NT2/D1 (cell line): ENCODE measurements around the gene PTPRN2.

Source experiments
- DNase-seq: peaks from one replicate; pipeline ENCODE4 v3.0.0-alpha.2; 2011; ENCODE audit warnings: low read depth, low spot score
- H3K27me3 ChIP-seq: 2 replicates; pipeline ENCODE4 v1.6.0; 2011; ENCODE audit warnings: mild to moderate bottlenecking; ENCODE audit not compliant: insufficient read length, insufficient read depth
- H3K36me3 ChIP-seq: 2 replicates; pipeline ENCODE4 v1.6.1; 2011; ENCODE audit warnings: mild to moderate bottlenecking, low read length, mixed read lengths; ENCODE audit not compliant: insufficient read depth, insufficient read length
- H3K4me1 ChIP-seq: 2 replicates; pipeline ENCODE4 v1.5.1; 2011; ENCODE audit not compliant: insufficient read depth, insufficient read length
- H3K4me3 ChIP-seq: 2 replicates; pipeline ENCODE4 v1.5.1; 2011; ENCODE audit warnings: low read depth; ENCODE audit not compliant: insufficient read length
- H3K9ac ChIP-seq: 2 replicates; pipeline ENCODE4 v1.6.0; 2011; ENCODE audit warnings: low read depth; ENCODE audit not compliant: insufficient read length
- H3K9me3 ChIP-seq: 2 replicates; pipeline ENCODE4 v1.5.1; 2011; ENCODE audit warnings: mild to moderate bottlenecking, low read length; ENCODE audit not compliant: insufficient read depth
- SUZ12 ChIP-seq: IDR thresholded peaks from 2 replicates; pipeline ENCODE4 v1.6.1; 2011; ENCODE audit not compliant: insufficient read length, insufficient read depth; ENCODE audit errors: extremely low read depth
- YY1 ChIP-seq: IDR thresholded peaks from 2 replicates; pipeline ENCODE4 v1.6.1; 2011; ENCODE audit not compliant: insufficient read length, insufficient read depth
- ZNF274 ChIP-seq: IDR thresholded peaks from 2 replicates; pipeline ENCODE4 v1.6.1; 2011; ENCODE audit warnings: mild to moderate bottlenecking, low read depth, low read length

The PTPRN2 gene

GRCh38 chr7:157651366-157652160 lies 936.1 kb downstream of the PTPRN2 start:
- no peaks in the 10 kb centered on the region for H3K27me3 ChIP-seq
- H3K9ac ChIP-seq = no peak overlapping the region
- no peak for TF ChIP-seq ZNF274
- TF ChIP-seq YY1 = no peak
- no peak for TF ChIP-seq SUZ12
- no peak overlapping the region for H3K4me3 ChIP-seq
- DNase-seq = no peak
- no peaks in the 10 kb centered on the region for H3K4me1 ChIP-seq
- no peaks in the 10 kb centered on the region for H3K9me3 ChIP-seq
- no peaks in the 10 kb centered on the region for H3K36me3 ChIP-seq

- no peak overlapping the region for H3K4me3 ChIP-seq
- H3K27me3 ChIP-seq = no peaks in the 10 kb centered on the region
- H3K9ac ChIP-seq = no peak overlapping the region
- H3K9me3 ChIP-seq = no peaks in the 10 kb centered on the region
- no peak for DNase-seq
- no peak for TF ChIP-seq YY1
- no peak for TF ChIP-seq SUZ12
- TF ChIP-seq ZNF274 = no peak
- H3K36me3 ChIP-seq = no peaks in the 10 kb centered on the region
- no peaks in the 10 kb centered on the region for H3K4me1 ChIP-seq
These were observed 936.8 kb downstream of the PTPRN2 start for GRCh38 chr7:157650801-157651200.

DNA sequence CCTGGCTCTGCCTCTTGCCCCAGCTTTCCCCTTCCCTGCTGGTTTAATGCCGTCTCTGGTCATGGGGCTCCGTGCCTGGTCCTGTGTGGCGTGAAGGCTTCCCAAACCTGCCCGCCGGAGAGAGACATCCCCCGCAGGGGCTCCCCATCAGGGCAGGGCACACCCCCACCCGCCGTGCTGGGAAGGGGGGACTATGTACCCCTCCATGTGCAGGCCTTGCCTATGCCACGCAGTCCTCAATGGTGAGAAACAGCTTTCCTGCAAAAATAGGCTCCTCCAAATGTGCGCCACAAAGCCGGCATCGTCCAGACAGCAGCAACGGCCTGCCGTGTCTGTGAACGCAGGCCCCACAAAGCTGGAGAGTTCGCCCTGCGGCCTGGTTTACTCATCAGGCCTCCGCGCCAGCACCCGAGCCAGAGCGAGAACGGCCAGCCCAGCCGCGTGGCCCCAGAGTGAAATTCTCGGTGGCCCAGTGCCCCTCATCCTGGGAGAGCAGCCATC lies 937.4 kb downstream of the PTPRN2 start:
- DNase-seq = no peak
- no peak for TF ChIP-seq ZNF274
- TF ChIP-seq YY1 = no peak
- TF ChIP-seq SUZ12 = no peak
- Histone ChIP-seq H3K27me3 (no peaks in the 10 kb centered on the region), H3K9ac (no peak overlapping the region), H3K4me1 (no peaks in the 10 kb centered on the region), H3K4me3 (no peak overlapping the region), H3K9me3 (no peaks in the 10 kb centered on the region), H3K36me3 (no peaks in the 10 kb centered on the region)

DNA sequence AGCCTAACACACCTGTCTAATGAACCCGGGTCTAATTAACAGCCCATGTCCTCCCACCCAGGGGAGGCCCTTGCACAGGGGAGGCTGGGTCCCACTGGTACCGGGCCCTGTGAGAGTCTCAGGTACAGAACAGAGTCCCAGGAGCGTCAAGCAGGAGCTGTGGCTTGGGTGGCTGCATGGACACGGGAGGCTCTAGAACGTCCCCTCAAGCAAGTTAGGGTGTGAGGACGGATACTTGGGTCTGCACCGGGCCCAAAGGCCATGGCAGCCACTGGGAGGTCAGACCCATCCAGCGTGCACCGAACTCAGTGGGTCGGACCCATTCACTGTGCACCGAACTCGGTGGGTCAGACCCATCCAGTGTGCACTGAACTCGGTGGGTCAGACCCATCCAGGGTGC lies 941.1 kb downstream of the PTPRN2 start:
- no peak for TF ChIP-seq SUZ12
- no peak for TF ChIP-seq YY1
- no peak for TF ChIP-seq ZNF274
- no peaks in the 10 kb centered on the region for H3K36me3 ChIP-seq
- H3K9me3 ChIP-seq = no peaks in the 10 kb centered on the region
- no peak for DNase-seq
- H3K9ac ChIP-seq = no peak overlapping the region
- H3K4me1 ChIP-seq = no peaks in the 10 kb centered on the region
- H3K27me3 ChIP-seq = no peaks in the 10 kb centered on the region
- H3K4me3 ChIP-seq = no peak overlapping the region

- TF ChIP-seq ZNF274 = no peak
- no peak for TF ChIP-seq YY1
- no peak overlapping the region for H3K4me3 ChIP-seq
- no peak for DNase-seq
These were observed 942.1 kb downstream of the PTPRN2 start for GRCh38 chr7:157645539-157645938.

GRCh38 chr7:157644946-157645345 lies 942.7 kb downstream of the PTPRN2 start:
- no peak overlapping the region for H3K4me3 ChIP-seq
- no peak overlapping the region for H3K9ac ChIP-seq
- peaks cover 8% of the 10 kb centered on the region; the same call in 1 of the 2 replicates for H3K9me3 ChIP-seq
- TF ChIP-seq ZNF274 (no peak), YY1 (no peak), SUZ12 (no peak)
- no peak for DNase-seq
- no peaks in the 10 kb centered on the region for H3K36me3 ChIP-seq
- no peaks in the 10 kb centered on the region for H3K4me1 ChIP-seq
- H3K27me3 ChIP-seq = no peaks in the 10 kb centered on the region

More at GRCh38 chr7:157645539-157645938, 942.1 kb downstream of the PTPRN2 start:
- H3K9me3 ChIP-seq = peaks cover 3% of the 10 kb centered on the region; the same call in 1 of the 2 replicates
- no peaks in the 10 kb centered on the region for H3K27me3 ChIP-seq
- no peaks in the 10 kb centered on the region for H3K4me1 ChIP-seq
- no peak overlapping the region for H3K9ac ChIP-seq
- no peaks in the 10 kb centered on the region for H3K36me3 ChIP-seq

GRCh38 chr7:157643525-157643970 lies 944.1 kb downstream of the PTPRN2 start:
- TF ChIP-seq ZNF274 (no peak), YY1 (no peak), SUZ12 (no peak)
- no peaks in the 10 kb centered on the region for H3K36me3 ChIP-seq
- H3K9me3 ChIP-seq = peaks cover 10% of the 10 kb centered on the region; the same call in 1 of the 2 replicates
- H3K4me1 ChIP-seq = no peaks in the 10 kb centered on the region
- no peaks in the 10 kb centered on the region for H3K27me3 ChIP-seq
- no peak overlapping the region for H3K9ac ChIP-seq
- no peak for DNase-seq
- no peak overlapping the region for H3K4me3 ChIP-seq
